Parathyroid adenoma (tissue), 2 donors: ENCODE data around the gene NPB.

ENCODE experiments used
- H2AFZ ChIP-seq: fragments of 300-600 bp; sonication (generic); one replicate; pipeline ENCODE4 v1.7.0; 2017; ENCODE audit warnings: antibody characterized with exemption, mild to moderate bottlenecking
- H3K27ac ChIP-seq: fragments of 300-600 bp; sonication (generic); one replicate; pipeline ENCODE4 v1.7.0; 2017
- H3K27me3 ChIP-seq: fragments of 300-600 bp; sonication (generic); one replicate; pipeline ENCODE4 v1.7.0; 2017; ENCODE audit warnings: low read length; ENCODE audit not compliant: control insufficient read depth, insufficient read depth
- H3K36me3 ChIP-seq: fragments of 300-600 bp; sonication (generic); one replicate; pipeline ENCODE4 v1.7.0; 2017; ENCODE audit warnings: low read length; ENCODE audit not compliant: control insufficient read depth, insufficient read depth
- H3K4me1 ChIP-seq: fragments of 300-600 bp; sonication (generic); one replicate; pipeline ENCODE4 v1.7.0; 2017; ENCODE audit warnings: control low read depth
- H3K4me2 ChIP-seq: fragments of 300-600 bp; sonication (generic); one replicate; pipeline ENCODE4 v1.7.0; 2017; ENCODE audit warnings: low read length
- H3K4me3 ChIP-seq: fragments of 300-600 bp; sonication (generic); one replicate; pipeline ENCODE4 v1.7.0; 2017; ENCODE audit warnings: low read depth, low read length
- H3K79me2 ChIP-seq: fragments of 300-600 bp; sonication (generic); one replicate; pipeline ENCODE4 v1.7.0; 2017; ENCODE audit warnings: control low read depth
- H3K9ac ChIP-seq: fragments of 300-600 bp; sonication (generic); one replicate; pipeline ENCODE4 v1.7.0; 2017; ENCODE audit warnings: mild to moderate bottlenecking
- H3K9me3 ChIP-seq: fragments of 300-600 bp; sonication (generic); one replicate; pipeline ENCODE4 v1.7.0; 2017; ENCODE audit warnings: low read length; ENCODE audit not compliant: control insufficient read depth
- CTCF ChIP-seq: fragments of 300-600 bp; sonication (generic); IDR thresholded peaks from one replicate; pipeline ENCODE4 v1.7.0; 2017; ENCODE audit warnings: antibody characterized with exemption, mild to moderate bottlenecking
- donor health status: primary hyperparathyroidism.

Gene NPB

GRCh38 chr17:81948635-81949378 lies 46.8 kb downstream of the NPB start:
- no peaks in the 10 kb centered on the region for H3K36me3 ChIP-seq
- H3K4me2 ChIP-seq: no peak overlapping the region
- H3K4me3 ChIP-seq: no peak overlapping the region
- H3K79me2 ChIP-seq: no peaks in the 10 kb centered on the region
- no peaks in the 10 kb centered on the region for H3K4me1 ChIP-seq
- H3K27ac ChIP-seq: no peak overlapping the region
- no peak for TF ChIP-seq CTCF
- H2AFZ ChIP-seq: no peak overlapping the region
- H3K27me3 ChIP-seq: no peaks in the 10 kb centered on the region
- H3K9me3 ChIP-seq: no peaks in the 10 kb centered on the region
- no peak overlapping the region for H3K9ac ChIP-seq

- no peak for TF ChIP-seq CTCF
- Histone ChIP-seq H3K4me3 (no peak overlapping the region), H3K36me3 (no peaks in the 10 kb centered on the region), H3K4me1 (no peaks in the 10 kb centered on the region), H3K27ac (no peak overlapping the region), H3K9me3 (no peaks in the 10 kb centered on the region), H3K79me2 (no peaks in the 10 kb centered on the region), H3K9ac (no peak overlapping the region), H2AFZ (no peak overlapping the region), H3K4me2 (no peak overlapping the region), H3K27me3 (no peaks in the 10 kb centered on the region)
These were observed 48.5 kb downstream of the NPB start for GRCh38 chr17:81950501-81950900.

GRCh38 chr17:81951785-81952684 lies 50.0 kb downstream of the NPB start:
- Histone ChIP-seq H2AFZ (no peak overlapping the region), H3K4me2 (no peak overlapping the region), H3K4me1 (no peaks in the 10 kb centered on the region), H3K27ac (no peak overlapping the region), H3K9me3 (no peaks in the 10 kb centered on the region), H3K36me3 (no peaks in the 10 kb centered on the region), H3K9ac (no peak overlapping the region), H3K27me3 (no peaks in the 10 kb centered on the region), H3K4me3 (no peak overlapping the region), H3K79me2 (no peaks in the 10 kb centered on the region)
- no peak for TF ChIP-seq CTCF
